ENCODE data around the gene GRAMD2B.

Gene GRAMD2B

DNA sequence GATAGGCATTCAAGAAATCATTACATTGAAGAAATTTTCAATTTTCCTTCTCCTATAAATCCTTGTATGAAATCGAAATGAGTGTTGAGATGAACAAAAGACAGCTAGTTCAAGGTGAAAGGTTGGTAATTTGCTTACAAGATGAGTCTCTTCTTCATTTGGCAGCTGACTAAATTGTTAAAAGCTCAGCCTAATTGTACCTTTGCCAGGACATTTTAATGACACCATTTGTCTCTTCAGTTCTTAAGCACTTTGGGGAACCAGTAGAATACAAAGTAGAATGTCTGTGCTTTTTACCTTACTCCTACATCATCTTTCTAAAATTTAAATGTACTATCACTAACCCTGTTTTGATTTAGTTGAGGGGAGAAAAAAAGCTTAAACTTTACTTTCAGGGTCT, 59.4 kb downstream of the GRAMD2B start:
- no peak for DNase-seq

DNA sequence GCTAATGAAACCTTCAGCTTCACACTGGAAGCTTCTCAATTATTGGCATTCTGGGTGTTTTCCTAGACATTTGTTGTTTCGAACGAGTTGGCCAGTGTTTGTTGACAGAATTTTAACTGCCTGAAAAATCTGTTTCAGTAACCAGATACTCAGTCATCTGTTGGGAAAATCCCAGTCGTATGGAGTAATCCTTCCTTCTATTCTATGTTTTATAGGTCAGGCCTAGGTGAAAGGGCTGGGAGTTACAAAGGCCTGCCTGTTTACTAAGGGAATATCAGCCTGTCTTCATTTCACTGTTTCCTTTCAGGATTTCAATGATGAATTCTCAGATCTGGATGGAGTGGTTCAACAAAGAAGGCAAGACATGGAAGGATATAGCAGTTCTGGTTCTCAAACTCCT, 59.9 kb downstream of the GRAMD2B start:
- DNase-seq, result no peak

DNA sequence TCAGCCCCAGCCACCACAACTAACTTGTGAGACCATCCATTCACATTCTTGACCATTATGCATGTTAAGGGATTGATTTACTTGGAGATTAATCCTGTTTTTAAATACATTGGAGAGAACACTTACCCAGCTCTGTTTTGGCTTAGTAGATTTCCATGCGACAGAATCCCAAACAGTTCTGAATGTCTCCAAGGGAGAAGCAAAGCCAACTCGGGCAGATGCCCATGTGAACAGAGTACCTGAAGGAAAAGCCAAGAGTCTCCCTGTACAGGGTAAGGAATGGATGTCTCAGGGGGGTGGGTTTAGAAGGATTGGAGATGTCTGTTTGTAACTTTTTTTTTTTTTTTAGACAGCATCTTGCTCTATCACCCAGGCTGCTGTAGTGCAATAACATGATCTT, 61.0 kb downstream of the GRAMD2B start:
- no peak for DNase-seq

DNA sequence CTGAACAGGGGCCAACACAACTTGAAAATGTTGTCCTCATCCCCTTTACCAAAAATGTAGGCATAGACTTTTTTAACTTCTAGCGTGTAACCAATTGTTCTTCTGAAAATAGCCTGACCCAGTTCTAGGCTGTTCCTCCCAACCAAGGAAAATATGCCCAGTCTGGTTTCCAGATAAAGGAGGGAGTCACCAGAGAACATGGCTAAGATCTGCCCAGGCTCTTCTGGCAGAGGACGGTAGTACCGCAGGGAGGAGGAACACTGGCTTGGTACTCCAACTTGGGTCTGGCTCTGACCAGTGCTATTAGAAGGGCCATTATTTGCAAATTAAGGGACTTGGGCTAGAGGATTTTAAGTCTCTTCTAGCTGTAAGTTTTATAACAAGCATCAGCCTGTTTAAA, 63.1 kb downstream of the GRAMD2B start:
- no peak for DNase-seq

DNA sequence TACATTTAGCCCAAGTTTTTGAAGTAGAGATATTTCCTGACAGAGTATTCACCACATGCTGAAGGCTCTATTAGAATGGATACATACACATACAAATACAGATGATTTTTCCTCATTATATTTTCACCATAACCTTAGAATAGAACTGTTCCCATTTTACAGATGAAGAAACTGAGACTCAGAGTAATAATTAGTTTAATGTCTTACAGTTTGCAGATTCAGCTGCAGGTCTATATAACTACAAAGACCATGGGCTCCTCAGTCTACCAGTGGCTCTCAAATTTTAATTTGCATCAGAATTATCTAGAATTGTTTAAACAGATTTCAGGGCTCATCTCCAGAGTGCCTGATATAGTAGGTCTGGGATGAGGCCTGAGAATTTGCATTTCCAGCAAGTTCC, 64.4 kb downstream of the GRAMD2B start:
- no peak for DNase-seq

DNA sequence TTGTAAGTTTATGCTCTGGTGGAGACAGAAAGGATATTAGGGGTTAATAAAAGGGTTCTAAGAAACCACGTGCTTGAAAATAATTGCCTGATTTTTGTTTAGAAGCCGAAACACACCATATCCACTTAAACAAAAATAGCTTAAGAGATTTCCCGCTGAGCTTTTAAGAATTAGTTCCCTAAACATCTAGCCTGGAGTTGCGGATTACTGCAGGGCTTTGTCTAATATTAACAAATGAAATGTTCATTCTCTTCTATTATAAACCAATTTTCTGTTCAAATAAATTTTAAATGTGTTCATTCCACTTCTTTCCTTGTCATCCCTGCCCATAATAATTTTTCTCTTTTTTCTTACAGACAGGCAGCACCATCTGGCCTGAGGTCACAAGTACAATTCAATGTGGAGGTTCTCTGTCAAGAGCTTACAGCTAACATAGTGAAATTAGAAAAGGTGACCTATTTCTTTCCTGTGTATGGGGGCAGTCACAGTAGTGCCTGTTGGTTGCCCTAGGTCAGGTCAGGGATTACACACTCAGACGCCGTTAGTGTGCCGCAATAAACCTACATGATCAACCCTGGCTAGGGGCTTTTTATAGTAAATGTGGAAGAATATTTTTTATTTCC, 65.3 kb downstream of the GRAMD2B start:
- no peak for DNase-seq

DNA sequence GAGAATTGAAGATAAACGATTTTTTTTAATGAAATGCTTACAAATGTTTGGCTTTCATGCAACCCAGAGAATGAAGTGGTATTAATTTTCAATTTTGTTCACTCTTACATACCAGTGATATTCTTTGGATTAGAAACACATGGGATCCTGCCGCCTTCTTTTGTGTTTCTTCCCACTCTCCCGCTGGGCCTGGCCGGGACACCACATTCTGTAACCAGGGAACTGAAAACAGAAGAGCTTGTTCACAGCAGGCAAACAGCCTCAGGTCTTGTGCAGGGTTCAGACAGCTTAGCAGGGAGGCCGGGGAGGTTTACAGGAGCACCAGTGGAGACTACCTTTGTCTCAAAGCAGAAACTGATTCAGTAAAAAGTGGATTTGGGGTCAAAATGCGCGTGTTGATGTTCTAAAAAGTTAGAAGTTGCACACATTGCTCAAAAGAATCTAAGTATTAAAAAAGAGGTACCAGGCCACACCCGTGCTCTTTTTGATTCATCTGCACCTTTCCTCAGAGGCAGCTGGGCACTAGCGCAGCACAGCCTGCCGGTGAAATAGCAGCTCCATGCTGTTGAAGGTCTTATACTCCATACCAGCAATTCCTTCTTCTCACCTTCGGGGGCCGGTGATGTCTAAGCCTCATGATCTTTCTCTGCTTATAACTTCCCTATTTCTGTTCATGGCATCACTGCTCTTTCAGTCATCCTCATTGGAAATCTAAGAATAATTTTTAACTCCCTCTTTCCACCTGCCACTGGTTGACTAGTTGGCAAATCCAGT, 67.1 kb downstream of the GRAMD2B start:
- DNase-seq, result no peak

DNA sequence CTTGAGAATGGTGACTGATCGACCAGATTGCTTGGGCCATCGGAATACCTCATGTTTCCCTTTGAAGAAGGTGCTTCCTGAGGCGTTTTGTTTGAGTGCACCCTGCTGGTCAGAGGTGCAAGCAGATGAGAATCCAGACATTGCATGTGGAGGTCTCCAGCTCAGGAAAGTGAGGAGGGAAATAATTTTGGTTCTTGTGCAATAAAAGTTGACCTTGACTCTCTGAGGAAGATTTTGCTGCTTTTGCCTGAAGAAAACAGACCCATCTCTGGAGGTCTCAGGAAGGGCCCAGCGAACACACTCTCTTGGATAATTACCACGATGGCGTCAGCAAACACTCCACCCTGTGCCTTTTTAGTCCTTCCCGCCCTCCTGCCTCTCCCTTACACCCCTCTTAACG, 69.7 kb downstream of the GRAMD2B start:
- no peak for DNase-seq

DNA sequence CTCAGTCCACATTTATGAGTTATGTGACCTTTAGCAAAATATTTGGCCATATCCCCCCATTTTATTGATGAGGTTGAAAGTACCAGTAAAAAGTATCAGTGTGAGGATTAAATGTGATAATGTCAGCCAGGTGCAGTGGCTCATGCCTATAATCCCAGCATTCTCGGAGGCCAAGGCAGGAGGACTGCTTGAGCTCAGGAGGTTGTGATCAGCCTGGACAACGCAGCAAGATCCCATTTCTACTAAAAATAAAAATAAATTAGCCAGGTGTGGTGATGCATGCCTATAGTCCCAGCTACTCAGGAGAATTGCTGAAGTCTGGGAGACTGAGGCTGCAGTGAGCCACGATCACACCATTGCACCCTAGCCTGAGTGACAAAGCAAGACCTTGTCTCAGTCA, 71.2 kb downstream of the GRAMD2B start:
- DNase-seq, result no peak

DNA sequence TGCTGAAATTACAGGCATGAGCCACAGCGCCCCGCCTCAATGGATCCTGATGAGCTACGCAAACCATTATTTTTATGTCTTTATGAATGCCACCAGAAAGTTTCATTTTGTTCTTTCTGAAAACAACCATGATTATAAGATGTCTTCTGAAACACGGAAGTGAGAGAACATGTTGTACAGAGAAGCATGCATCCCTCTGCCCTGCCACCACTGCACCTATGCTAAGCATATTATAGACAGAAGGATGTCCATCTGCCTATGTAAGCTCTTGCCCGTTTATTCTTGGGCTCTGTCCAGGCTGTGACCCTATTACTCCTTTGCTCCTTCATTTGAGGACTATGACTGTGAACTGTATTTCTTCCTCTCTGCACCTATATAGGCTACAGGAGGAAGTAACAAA, 74.3 kb downstream of the GRAMD2B start:
- DNase-seq, result no peak

DNA sequence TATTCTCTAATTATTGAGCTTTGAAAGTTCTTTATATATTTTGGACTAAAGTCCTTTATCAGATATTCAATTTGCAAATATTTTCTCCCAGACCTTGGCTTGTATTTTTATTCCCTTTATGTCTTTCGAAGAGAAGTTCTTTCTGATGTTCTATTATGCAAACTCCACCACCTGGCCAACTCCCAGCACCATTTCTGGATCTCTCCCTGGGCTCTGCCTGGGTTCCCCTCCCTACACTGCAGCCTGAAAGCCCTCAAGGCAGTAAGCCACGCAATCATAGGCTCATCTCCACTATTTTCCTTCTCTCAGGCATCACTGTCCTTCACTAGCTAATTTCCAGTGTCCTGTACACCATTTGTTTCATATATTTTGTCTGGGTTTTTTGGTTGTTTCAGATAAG, 76.1 kb downstream of the GRAMD2B start:
- DNase-seq, result no peak

DNA sequence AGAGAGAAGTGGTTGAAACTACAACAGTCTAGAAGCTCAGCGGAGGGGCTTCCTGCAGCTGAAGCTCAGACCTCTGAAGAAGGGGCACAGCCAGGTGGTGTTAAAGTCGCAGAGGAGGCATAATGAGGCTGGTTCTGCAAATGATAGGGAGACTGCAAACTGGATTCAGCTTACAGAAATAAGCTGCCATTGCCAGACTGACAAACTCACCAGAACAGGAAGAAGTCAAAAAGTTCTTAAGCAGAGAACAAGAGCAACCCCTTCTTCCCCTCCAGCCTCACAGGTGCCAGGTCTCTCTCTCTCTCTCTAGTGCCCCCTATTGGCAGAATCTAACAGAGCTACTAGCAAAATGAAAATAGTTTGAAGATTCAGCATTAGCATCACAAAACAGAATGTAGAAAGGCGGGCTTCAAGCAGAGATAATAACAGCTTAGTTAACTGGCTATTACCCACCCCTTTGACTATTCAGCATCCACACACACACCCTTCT, 76.7 kb downstream of the GRAMD2B start:
- no peak for DNase-seq

DNA sequence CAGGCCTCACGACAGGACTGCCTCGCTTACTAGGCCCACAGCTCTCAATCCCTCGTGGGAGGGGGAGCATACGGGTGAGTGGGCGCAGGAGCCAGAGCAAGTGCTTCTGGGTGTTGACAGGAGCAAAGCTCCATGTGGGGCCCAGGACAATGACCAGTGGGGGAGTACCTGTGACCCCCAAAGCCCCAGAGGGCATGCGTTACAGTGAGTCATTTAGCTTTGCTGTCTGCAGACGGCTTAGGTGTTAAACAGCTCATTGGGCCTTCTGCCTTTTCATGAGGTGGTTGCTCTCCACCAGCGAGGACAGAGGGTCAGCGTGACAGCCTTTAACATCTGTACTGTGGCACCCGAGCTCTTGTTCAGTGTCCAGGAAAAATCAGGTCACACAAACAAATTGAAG, 78.2 kb downstream of the GRAMD2B start:
- DNase-seq, result no peak

DNA sequence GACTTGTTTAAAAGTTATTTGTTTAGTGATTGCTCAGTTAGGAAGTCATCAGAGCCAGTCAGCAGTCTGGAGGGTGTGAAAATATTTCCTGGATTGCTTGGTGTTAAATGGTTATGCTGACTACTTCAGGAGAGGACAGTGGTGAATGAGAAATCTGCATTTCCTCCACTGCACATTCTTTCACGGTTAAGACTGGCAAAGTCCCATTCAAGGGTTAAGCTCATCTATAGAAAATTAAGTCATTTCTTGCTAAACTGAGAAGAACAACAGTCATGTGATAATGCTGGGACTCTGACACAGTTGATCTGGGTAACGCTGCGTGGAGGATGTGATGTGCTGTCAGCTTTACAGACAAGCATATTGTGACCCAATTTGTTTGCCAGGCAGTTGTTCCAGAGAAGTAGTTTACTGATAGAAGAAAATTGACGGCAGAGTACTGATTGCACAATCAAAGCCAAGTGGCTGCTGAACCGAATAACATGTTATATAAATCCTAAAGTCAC, 80.4 kb downstream of the GRAMD2B start:
- DNase-seq, result no peak

DNA sequence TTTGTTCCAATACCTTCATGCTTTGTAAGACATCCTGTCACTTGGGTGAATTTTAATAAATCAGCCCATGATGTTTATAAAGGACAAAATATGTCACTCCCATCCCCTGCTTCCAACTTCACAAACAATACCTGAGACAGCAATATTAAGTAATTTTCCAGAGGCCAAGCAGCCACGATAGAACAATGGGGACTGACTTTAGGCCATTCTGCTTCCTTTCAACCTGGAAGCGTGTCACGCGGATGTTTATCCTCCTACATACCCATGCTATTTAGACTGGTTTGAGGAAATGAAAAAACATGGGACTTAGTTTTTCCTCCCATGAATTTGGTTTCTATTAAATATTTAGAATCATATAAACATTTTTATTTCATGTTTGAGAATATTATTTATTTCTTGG, 82.9 kb downstream of the GRAMD2B start:
- no peak for DNase-seq

DNA sequence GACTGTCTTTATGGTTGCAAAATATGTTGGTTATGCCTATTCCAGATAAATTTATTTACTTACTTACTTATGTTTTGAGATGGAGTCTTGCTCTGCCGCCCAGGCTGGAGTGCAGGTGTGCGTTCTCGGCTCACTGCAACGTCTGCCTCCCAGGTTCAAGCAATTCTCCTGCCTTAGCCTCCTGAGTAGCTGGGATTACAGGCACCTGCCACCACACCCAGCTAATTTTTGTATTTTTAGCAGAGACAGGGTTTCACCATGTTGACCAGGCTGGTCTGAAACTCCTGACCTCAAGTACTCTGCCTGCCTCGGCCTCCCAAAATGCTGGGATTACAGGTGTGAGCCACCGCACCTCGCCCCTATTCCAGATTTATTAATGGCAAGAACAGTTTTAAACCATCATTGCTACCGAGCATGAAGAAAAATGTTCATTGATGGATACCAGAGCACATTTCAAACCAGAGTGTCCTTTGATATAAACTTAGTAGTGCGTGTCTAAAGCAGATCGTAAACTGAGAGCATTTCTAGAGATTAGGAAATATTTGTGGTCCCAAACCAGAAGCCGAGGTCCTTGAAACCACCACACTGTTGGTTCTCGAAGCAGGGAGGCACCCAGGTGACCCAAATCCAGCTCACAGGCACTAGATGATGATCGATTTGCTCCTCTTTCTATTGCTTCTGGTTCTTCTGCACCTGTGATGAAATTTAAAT, 85.2 kb downstream of the GRAMD2B start:
- DNase-seq, result no peak

DNA sequence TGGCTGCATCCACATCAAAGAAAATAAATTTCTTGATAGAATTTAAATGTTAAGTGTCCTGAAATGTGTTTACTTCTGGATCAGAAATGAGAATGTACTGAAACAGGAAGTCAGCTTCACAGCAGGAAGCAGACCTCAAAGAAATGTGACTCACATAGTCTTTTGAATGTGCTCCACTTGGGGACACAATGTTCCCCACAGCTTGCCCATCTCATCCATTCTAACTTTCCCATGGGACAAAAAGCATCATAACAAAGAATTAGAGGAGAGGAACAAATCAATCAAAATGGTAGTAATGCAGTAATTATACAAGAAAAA, 85.7 kb downstream of the GRAMD2B start:
- no peak for DNase-seq

DNA sequence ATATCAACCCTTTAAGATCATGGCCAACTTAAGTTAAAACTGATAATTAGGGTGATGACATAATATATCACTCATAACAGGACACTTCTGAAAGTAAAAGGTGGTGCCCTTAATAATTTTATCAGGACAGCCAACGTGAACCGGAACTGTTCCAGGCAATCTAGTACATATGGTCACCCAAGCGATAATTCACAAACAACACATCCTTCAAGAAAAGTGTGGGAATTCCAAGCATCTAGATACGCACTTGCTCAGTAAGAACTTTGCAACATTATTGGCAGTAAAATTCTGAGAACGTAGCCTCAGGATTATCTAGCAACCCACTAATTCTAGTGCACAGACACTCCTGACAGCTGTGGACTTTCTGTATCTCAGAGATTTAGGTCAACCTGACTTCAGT, 86.1 kb downstream of the GRAMD2B start:
- DNase-seq, result no peak

DNA sequence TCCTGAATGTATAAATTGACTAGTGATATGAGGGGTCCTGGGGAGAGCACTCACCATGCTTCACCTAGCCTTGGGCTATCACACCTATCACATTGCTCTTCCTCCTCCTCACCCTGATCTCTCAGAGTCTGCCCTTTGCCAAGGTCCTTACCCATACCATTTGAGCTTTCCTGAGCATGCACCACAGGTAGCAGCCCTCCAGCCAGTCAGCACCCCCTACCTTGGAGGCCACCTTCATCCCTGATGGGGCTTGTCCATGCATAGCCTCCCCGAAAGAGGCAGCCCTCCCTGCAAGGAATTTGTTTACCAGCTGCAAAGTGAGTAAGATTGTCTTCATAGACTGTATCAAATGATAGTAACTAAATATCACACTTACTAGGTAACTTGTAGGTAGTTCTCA, 88.8 kb downstream of the GRAMD2B start:
- no peak for DNase-seq

DNA sequence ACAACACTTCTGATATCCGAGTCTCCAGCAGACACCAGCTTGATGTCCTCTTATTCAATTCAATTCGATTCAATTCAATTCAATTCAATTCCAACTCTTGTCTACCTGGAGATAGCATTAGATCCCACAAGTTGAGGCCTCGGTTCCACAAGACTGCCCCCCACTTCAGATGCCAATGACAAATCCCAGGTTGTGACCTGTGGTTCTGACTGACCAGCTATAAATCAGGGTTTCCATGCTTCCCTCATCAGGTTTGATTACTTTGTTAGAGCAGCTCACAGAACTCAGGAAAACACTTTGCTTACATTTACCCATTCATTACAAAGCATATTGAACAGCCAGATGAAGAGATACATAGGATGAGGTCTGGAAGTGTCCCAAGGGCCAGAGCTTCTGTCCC, 89.2 kb downstream of the GRAMD2B start:
- DNase-seq, result no peak

DNA sequence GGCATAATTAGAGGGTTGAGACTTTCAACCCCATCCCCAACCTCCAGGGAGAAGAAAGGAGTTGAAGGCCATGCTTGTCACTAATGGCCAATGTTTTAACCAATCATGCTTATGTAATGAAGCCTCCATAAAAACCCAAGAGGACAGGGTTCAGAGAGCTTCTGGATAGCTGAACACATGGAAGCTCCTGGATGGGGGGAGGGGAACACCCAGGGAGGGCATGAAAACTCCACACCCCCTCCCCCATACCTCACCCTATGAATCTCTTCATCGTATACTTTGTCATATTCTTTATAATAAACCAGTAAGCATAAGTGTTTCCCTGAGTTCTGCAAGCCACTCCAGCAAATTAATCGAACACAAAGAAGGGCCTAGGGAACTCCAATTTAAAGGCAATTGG, 90.1 kb downstream of the GRAMD2B start:
- DNase-seq, result no peak

DNA sequence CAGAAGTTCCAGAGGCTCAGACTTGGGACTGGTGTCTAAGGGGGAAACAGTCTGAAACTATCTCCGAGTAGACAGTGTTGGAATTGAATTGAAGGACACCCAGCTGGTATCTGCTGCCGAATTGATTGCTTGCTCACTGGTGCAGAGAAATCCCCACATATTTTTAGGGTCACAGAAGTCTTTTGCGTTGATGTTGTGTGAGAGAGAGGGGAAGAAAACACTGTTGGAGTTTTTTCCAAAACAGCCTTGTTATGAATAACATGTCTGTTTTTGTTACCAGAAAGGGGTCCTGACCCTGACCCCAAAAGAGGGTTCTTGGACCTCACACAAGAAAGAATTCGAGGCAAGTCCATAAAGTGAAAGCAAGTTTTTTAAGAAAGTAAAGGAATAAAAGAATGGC, 90.5 kb downstream of the GRAMD2B start:
- no peak for DNase-seq

DNA sequence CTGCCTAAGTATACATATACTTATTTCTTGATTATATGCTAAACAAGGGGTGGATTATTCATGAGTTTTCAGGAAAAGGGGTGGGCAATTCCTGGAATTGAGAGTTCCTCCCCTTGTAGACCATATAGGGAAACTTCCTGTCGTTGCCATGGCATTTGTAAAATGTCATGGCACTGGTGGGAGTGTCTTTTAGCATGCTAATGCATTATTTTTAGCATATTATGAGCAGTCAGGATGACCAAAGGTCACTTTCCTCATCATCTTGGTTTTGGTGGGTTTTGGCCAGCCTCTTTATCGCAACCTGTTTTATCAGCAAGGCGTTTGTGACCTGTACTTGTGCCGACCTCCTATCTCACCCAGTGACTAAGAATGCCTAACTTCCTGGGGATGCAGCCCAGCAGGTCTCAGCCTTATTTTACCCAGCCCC, 90.9 kb downstream of the GRAMD2B start:
- DNase-seq, result no peak

DNA sequence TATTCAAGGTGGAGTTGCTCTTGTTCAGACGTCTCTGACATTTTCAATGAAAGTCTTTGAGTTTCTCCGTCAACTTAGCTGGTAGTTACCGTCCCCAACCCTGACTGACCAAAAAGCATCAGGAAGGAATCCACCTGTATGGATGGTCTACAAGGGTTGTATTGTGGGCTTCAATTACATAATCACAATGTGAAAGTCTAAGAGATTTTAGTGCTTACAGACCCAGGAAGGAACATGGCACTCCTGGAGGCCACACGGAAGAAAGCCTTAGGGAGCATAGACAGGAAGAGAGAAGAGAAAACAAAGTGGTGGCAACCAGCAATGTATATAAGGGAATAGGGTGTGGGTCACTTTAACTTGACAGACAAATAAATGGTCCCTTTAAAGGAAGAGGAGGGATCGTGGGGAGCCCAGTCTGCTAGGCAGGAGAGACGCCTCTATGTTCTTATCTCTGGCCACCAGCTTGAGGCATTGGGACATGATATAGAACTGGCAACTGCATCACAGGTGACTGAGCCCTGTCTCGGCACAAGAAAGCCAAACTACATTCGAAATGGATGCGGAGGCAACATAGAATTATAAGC, 91.4 kb downstream of the GRAMD2B start:
- DNase-seq, result no peak
